NCI-H2029 (cell line): ENCODE measurements around the gene EZR.
A peak's percentile ranks its signal among the peaks of the same experiment; 100 is the strongest.

Source experiments
- DNase-seq: peaks from one replicate; lab custom pipeline; 2025; lab: John Stamatoyannopoulos, UW

Gene EZR

DNA sequence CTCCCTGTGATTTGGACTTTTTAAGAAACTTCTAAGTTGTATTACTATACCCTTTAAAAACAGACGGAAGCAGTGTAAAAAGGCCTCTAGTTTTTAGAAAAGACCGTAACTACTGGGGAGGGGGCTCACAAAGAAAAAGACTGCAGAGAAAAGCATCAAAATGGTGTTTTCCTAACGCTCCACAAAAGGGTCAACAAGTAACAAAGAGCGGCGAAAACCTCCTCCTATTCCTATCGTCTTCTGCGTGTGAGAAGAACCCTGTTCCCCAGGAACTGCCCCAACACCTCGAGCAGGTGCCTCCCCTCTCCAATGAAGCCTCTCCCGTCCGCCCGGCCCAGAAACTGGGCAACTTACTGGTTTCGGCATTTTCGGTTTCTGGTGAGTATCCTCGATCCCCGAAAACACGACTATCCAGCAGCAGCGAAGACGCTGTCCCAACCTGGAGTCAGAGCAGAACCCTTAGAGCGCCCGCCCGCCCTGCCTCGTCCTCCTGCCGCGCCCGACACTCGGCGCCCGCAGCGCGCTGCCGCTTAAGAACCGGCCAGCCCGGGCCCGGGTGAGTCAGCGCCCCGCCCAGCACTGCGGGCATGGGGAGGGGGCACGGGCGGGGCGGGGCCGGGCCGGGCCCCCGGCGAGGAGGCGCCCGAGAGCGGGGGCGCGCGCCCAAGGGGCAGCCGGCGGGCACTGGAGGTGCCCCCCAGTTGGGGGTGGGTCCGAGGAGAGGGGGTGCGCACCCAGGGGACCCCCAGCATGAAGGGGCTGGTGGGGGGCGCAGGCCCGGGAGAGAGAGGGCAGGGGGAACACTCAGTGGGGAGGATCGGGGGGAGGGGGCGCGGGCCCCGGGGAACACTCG is 1.2 kb downstream of the EZR start:
- peak; percentile 58 for DNase-seq

DNA sequence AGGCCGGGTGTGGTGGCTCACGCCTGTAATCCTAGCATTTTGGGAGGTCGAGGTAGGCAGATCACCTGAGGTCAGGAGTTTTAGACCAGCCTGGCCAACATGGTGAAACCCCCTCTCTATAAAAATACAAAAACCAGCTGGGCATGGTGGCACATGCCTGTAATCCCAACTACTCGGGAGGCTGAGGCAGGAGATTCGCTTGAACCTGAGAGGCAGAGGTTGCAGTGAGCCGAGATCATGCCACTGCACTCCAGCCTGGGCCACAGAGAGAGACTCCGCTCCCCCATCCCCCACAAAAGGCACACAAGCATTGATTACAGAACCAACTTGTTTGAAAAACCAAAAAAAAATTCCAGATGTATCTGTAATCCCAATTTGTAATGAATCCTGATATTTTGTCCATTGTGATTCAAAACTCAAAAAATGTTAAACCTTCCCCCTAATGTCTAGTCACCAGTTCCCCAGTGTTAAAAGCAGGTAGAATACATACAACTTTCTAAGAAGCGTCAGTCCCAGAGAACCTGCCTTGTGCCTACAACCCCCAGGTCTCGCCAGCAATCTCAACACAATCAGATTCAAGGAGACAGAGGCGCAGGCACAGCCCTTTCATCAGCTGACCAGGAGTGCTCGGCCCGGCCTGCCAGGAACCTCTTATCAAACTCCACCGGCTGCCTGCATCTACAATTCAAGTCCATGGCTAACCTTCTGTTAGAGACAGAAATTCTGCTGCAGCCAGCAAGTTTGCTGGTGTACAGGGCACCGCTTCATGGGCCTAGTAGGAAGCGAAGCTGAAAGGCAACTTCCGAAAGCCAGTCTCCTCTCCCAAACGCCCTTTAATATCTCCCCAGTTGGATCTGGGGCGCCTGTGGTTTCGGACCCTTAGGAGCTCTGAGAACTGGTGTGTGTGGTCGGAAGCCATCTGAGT is 2.1 kb downstream of the EZR start:
- peak; percentile 41 for DNase-seq

DNA sequence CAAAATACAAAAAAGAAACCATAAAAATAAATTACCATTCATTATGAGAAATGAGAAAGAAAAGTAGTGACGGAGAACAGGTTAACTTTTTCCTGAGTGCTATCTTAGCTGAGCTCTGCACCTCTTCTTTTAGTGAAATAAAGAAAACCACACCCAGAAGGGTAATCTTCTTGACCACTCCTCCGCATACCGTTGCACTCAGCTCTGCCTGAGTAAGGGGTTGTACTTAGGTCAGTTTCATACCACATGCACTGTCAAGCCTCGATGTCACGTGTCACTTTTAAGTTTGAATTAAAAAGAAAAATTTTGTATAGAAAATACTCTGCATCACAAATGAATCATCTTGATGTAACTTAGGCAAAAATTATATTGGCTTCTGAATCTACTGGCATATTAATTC is 2.8 kb downstream of the EZR start:
- no peak for DNase-seq

DNA sequence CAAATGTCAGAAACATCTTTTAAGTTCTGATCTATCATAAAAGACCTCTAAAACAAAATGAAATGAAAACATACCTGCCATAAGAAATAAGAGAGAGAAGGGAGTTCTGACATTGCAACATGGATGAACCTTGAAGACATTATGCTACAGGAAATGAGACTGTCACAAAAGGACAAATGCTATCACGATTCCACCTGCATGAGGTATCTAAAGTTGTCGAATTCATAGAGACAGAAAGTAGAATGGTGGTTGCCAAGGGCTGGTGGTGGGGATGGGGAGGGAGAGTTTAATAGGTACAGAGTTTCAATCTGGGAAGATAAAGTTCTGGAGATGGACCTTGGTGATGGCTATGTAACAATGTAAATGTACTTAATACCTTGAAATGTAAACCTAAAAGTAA is 3.3 kb downstream of the EZR start:
- no peak for DNase-seq

DNA sequence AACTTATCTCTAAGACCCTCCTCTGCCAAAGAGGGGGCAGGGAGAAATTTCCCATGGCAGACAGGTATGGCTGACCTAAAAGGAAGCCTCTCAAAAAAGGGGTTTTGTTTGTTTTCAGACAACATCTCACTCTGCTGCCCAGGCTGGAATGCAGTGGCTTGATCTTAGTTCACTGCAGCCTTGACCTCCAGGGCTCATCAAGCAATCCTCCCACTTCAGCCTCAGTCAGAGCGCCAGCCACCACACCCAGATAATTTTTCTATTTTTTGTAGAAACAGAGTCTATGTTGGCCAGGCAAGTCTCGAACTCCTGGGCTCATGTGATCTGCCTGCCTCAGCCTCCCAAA is 3.8 kb downstream of the EZR start:
- DNase-seq: no peak

DNA sequence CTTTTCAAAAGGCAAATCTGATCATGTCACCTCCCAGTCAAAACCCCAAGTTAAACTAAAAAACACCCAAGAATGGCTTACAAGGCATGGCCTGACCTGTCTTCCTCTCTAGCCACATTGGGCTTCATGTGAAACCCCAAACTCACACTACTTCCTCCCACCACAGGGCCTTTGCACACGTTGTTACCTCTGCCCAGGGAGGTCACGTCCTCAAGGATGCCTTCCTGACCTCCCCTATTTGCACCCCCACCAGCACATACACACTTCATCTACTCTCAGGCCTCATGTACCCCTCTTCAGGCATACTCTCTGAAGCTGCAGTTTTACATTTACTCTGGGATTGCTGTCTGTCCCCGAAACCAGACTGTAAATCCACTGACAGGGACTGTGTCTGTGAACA is 6.1 kb downstream of the EZR start:
- no peak for DNase-seq

DNA sequence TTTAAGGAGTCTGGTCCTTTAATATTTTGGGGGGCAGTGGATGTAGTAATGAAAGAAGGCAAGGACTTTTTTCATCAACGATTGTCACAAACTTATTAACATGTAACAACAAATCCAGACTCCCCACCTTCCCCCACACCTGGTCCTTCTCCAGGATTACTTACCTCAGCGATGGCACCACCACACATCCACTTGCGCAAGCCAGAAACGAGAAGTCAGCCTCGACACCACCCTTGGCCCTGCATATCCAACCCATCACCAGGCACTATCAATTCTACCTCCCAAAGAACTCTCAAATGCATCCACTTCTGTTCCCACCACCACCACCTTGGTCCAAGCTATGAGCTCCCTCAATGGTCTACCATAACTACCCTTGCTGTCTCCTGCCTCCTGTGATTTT is 6.6 kb downstream of the EZR start:
- DNase-seq: no peak

DNA sequence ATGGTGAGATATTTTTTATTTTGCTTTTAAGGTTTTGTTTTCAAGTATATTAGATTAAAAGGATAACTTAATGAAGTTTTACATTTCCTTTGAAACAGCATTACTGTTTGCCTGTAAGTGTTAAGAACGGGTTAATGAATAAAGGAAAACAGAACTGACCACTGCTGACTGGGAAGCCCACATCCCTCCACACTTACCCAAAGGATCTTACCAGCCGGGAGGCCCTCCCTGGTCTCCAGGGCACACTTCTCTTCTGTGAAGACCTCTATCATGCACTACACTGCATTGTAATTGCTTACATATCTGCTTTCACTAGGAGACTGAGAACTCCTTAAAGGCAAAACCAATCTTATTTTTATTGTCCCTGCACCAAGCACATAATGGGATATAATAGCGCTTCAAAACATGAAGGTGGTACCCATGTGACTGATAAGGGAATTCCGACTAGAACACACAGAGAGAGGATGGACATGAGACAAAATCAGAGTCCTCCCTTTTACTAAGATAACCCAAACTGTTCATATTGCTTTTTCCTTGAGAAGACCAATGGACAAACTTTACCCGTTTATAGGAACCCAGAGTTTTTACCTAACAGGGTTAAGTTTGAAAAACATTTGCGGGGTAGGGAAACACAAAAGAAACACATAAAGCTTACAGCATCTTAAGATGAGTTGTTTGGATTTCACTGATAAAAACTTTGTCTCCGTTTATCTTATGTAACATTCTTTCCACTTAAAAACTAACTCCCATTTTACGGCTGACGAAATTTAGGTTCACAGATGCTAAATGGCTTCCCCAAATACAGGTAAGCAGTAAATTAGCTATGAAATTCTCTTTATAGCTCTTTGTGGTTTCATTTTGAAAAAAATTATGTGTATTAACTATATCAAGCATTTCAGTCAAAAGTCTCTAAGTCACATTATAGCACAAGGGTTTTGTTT is 8.7 kb downstream of the EZR start:
- DNase-seq: no peak

DNA sequence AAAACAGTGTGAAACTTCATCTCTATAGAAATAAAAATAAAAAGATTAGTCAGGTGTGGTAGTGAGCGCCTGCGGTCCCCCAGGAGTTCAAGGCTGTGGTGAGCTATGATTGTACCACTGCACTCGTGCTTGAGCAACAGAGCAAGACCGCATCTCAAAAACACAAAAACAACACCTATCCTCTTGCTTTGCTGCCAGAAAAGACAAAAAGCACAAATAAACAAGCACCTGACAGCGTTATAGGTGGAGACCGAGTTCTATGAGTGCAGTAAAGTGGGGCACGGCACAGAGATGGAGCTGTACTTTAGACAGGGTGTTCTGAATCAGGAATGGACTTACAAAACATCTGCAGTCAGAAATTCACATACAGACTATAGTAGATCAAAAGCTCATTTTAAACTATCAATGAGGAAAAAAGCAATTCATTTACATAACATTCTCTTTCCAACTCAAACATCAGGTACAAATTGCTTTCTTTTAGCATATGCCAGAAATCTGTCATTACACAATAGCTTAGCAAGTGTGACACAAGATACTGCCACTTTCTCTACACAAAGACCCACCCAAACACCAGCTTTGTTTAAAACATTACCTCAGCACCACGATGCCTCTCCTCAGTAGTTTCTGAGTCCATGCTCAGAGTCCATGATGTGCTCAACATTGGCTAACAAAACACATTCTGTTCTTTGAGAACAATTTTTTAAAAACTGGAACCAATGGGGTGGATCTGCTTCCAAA is 10.1 kb downstream of the EZR start:
- peak; percentile 57 for DNase-seq

DNA sequence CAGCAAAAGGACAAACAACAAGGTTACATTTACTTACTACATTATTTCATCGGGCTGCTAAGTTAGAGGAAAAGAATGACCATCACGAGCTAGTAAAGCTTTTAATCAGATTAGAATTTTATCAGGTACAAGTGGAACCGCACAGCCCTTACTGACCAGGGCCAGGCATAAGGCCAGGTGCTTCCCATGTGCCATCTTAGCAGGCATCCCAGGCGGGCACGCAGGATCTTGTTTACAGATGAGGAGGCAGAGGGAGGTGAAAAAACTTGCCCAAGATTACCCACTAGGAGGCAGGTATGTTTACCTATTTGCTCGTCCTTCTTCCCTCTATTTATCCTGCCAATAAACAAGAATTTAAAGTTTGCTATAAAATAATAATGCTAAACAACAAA is 10.7 kb downstream of the EZR start:
- DNase-seq: no peak

DNA sequence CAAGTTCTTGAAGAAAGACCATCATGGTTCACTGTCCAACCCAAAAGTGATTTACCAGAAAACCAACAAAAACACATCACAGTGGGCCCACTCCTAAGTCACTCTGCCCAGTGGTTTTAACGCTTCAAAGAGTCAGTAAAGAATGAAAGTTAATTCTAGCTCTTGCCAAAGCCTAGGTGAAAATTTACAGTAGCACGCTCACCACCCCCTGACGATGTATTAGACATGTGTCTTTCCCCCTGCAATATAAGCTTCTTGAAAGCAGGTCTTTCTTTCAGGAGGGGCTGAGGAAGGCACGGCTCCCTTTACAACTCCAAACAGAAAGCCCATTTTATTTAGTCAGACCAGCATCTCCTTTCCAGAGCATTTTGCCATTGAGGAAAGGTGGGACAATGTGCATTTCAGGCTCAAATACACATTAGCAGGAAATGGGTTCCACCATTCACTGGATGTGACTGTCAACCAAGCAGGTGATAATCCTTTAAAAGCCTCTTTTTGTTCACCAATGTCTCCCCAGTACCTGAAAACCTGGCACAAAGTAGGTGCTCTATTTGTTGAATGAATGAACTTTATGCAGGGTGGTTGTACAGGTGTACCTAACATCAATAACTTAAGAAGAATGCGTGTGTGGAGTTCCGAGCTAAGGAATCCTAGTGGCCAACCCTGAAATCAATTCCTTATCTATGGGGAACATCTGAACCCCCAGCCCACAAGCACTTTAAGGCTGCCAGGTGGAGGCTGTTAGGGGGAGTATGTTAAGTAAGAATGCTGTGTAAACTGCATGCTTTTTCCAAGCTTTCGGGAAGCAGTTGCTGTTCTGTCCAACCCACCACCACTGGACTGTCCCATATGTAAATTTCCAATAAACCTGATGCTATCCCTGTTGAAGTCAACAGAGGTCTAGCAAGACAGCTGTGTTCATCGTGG is 11.4 kb downstream of the EZR start:
- no peak for DNase-seq

DNA sequence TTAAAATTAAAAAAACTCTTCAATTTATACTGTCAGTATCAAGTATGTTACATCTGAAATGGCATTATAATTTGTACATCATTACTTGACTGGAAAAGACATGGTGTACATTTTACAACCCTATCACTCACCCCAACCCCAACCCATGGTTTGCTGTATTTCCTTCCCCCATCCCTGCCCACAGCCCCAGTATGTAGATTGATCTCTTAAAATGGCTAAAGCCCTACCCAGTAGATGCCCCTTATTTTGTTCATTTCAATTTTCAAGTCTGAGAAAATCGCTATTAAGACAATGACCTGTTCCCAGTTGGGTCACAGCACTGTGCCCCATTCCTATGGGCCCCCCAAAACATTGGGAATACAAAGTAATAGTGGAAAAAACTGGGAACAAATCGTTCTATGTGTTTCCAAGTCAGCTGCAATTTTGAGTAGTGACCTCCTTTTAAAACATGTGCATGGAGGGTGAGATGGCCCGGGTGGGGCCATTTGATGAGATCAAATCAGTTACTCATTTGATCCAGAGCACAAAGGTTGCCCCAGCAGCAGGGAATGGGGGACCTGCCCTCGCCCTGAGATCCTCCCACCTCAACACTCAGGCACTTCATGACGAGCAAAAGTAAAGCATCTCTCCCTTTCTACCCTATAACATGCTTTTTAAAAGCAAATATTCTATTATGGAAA is 13.3 kb downstream of the EZR start:
- no peak for DNase-seq

DNA sequence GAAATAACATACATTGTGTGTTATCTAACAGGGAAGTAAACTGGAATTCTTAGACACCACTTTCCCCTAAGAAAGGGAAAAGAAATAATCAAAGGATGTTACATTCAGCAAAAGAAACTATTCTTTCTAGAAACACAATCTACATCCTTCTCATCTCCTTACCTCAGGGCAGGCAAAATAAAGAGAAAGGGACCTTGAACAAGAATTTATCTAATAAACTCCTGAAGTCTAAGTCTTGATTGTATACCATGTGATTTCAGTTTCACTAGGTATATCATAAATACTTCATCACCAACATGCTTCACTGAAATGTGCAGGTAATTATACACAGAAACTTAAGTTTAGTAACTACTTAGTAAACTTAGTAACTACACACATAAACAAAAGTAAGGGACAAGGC is 15.0 kb downstream of the EZR start:
- DNase-seq: no peak

DNA sequence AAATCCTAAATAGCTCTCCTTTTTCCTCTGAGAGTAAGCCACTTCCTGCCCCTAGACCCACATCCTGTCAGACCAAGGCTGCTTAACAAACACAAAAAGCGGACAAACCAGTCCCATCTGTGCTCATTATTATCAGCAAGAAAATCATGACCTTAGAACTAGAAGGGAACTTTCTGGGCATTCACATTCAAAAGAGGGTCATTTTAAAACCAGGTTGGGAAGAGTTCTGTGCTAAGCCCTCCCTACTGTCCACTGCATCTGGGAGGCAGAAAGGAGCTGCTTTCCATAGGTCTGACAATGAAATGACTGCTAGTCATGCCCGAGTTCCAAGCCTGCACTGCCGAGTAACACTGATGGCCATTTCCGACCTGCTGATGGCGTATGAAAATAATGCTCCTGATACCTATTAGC is 15.4 kb downstream of the EZR start:
- DNase-seq: peak; percentile 72

DNA sequence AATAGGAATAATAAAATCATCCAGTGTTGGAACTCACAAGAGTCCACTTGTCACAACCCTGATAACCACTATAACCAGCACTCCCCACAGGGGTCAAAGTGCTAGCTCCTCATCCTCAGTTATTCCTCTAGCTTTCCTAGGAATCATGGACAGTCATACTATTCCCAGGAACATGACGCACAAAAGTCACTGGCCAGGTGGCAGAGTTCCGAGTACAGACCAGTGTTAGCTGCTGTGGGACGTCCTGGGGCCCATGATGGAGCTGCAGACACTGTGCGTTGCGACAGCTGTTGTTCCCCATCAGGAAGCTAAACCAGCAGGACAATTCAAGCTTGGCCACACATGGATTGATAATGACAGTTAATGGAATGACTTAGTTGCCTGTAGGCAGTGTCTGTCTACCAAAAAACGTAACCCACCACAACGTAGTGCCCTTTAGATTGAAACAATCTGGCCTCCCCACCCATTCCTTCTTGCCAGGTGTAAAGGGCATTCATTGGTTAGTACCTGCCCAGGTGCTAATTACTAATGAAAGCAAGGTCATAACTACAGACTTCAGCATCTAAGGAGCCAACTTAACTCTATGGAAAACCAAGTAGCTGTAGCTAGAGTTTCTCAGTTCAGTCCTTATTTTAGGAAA is 17.4 kb downstream of the EZR start:
- DNase-seq: no peak

DNA sequence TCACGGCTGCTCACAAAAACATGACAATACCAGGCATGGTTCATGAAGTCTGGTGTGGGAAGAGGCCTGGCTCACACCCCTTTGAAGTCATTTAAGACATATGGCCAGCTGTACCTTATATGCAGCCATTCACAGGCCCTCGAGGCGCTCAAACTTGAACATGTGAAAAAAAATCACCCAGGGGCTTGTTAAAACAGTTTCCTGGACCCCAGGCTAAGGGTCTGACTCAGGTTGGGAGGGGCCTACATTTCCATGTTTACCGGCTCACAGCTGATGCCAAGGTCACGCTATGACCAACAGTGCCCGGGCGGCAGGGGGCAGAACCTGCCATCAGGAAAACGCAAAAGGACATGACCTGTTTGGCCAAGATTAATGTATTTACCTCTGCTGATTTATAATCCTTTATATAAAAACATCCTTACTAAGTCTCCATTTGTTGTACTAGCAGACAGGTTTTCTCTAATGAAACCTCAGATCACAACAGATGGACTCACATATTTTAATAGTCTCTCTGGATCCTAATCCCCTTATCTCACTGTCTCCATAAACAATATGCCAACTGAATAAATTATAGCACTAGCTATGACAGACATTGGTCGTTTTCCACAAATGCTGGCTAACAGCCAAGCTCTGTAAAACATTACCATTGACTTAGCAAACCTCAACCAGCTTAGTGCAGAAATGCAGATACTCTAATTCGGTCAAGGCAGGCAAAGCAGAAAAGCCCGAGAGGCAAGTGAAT is 19.9 kb downstream of the EZR start:
- peak; percentile 80 for DNase-seq

DNA sequence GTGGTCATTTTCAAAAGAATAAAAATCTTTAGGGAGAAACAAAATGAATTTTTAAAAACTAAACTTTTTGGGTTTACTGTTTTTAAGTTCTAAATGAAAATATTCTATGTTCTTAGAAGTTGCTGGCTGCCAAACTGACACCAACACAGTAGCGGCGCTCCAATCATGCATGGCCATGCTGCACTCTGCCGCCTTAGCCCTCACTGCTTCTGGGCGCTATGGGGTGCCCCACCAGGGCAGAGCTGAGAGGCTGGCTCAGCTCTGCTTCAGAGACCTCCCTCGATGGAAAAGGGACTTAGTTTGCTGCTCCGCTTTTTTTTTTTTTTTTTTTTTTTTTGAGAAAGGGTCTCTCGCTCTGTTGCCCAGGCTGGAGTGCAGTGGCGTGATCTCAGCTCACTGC is 20.9 kb downstream of the EZR start:
- DNase-seq: no peak
